HCT116 (cell line): ENCODE data around the gene LDLRAD4.

ENCODE experiments used
- ATF3 ChIP-seq: IDR thresholded peaks from 2 replicates; pipeline ENCODE4 v1.6.1; 2012
- CEBPB ChIP-seq: IDR thresholded peaks from 2 replicates; pipeline ENCODE4 v1.6.1; 2012; ENCODE audit warnings: low read depth
- CTCF ChIP-seq, 3 experiments: fragments of 200-600 bp in 1 of 3; sonication (generic) in 1 of 3; IDR thresholded peaks in 2 of 3; conservative IDR thresholded peaks in 1 of 3; 2 replicates each; pipeline ENCODE4 v1.5.1; 2012 to 2017; ENCODE audit warnings: low read depth in 2 of 3, low read length in 2 of 3, antibody characterized with exemption in 1 of 3, borderline replicate concordance in 1 of 3, control low read depth in 1 of 3, mild to moderate bottlenecking in 1 of 3, mixed read lengths in 1 of 3, mixed run types in 1 of 3, moderate library complexity in 1 of 3; ENCODE audit not compliant: insufficient read depth in 1 of 3
- EZH2 ChIP-seq: fragments of 200-600 bp; sonication (generic); IDR thresholded peaks from 2 replicates; pipeline ENCODE4 v1.6.1; 2017; ENCODE audit warnings: antibody characterized with exemption, mixed run types
- EZH2phosphoT487 ChIP-seq: fragments of 200-600 bp; IDR thresholded peaks from 2 replicates; pipeline ENCODE4 v1.6.1; 2018; ENCODE audit warnings: antibody characterized with exemption, borderline replicate concordance
- FOSL1 ChIP-seq: IDR thresholded peaks from 2 replicates; pipeline ENCODE4 v1.6.1; 2012; ENCODE audit warnings: low read depth
- MAX ChIP-seq: IDR thresholded peaks from 2 replicates; pipeline ENCODE4 v1.6.1; 2012
- POLR2A ChIP-seq: IDR thresholded peaks from 2 replicates; pipeline ENCODE4 v1.7.0; 2011; ENCODE audit warnings: borderline replicate concordance; ENCODE audit not compliant: insufficient read depth, insufficient read length; ENCODE audit errors: extremely low read depth
- POLR2AphosphoS5 ChIP-seq: IDR thresholded peaks from 2 replicates; pipeline ENCODE4 v1.6.1; 2011; ENCODE audit warnings: mild to moderate bottlenecking, low read depth, low read length, moderate library complexity
- RAD21 ChIP-seq: IDR thresholded peaks from 2 replicates; pipeline ENCODE4 v1.6.1; 2012; ENCODE audit warnings: low read depth, mild to moderate bottlenecking
- REST ChIP-seq: IDR thresholded peaks from 2 replicates; pipeline ENCODE4 v1.6.1; 2012; ENCODE audit warnings: low read depth
- SIN3A ChIP-seq: IDR thresholded peaks from 2 replicates; pipeline ENCODE4 v1.6.1; 2012; ENCODE audit warnings: low read depth
- SP1 ChIP-seq: IDR thresholded peaks from 2 replicates; pipeline ENCODE4 v1.6.1; 2012; ENCODE audit warnings: low read depth
- ZNF274 ChIP-seq: fragments of 200-500 bp; sonication (Bioruptor generic); IDR thresholded peaks from 2 replicates; pipeline ENCODE4 v1.6.1; 2014; ENCODE audit warnings: mild to moderate bottlenecking, low read depth, low read length, inconsistent platforms

GRCh38 chr18:13207294-13207693 is 11.3 kb upstream of the LDLRAD4 start:
- TF ChIP-seq CTCF (IDR thresholded peaks at IDR 0.05 in 2 of 3, conservative IDR thresholded peaks at IDR 0.05 in 1 of 3; ENCODE audit: borderline replicate concordance in 1 of 3, insufficient read depth in 1 of 3, low read depth in 2 of 3, low read length in 2 of 3) (no peak), ZNF274 (no peak), EZH2 (no peak), REST (no peak), POLR2A (no peak), FOSL1 (no peak), SIN3A (no peak), CEBPB (no peak), ATF3 (no peak), RAD21 (no peak), MAX (no peak), POLR2AphosphoS5 (no peak), EZH2phosphoT487 (no peak), SP1 (no peak)
